MCF 10A (cell line): Measurements from ENCODE around the gene ADAMTS6. TPM values are rescaled to one million over a fixed set of nuclear protein-coding genes. Genes with fewer than 3 reads are reported as not detected.

Source experiments
- BruUV-seq: library from RNA; stranded (reverse); fragments of 400-500 nt; replicated peaks from 2 replicates; lab custom pipeline; 2021; lab: Mats Ljungman, UMichigan
- CTCF ChIA-PET: fragments of 300-600 bp; sonication (Branson Sonifier 250); formaldehyde crosslinking; extraction: SDS; loops from one replicate; lab custom pipeline; 2021; ENCODE audit warnings: antibody characterized with exemption, inconsistent platforms; lab: Yijun Ruan, JAX
- POLR2A ChIA-PET: fragments of 300-600, 350-650 bp; sonication (Branson Sonifier 250); formaldehyde crosslinking; extraction: SDS; loops from one replicate; lab custom pipeline; 2020; ENCODE audit warnings: antibody characterized with exemption, inconsistent platforms; lab: Yijun Ruan, JAX
- DNase-seq: peaks from one replicate; pipeline ENCODE4 v3.0.0-alpha.2; 2018; ENCODE audit not compliant: unreplicated experiment
- H3K27ac Mint-ChIP-seq: one replicate; pipeline ENCODE4 v1.8.0; 2022; ENCODE audit warnings: mild to moderate bottlenecking, low read depth, mixed read lengths; ENCODE audit not compliant: unreplicated experiment
- H3K27me3 Mint-ChIP-seq: one replicate; pipeline ENCODE4 v1.8.0; 2022; ENCODE audit warnings: mixed read lengths; ENCODE audit not compliant: insufficient read depth, unreplicated experiment
- H3K36me3 Mint-ChIP-seq: one replicate; pipeline ENCODE4 v1.8.0; 2022; ENCODE audit warnings: mild to moderate bottlenecking, moderate library complexity, mixed read lengths; ENCODE audit not compliant: insufficient read depth, unreplicated experiment
- H3K4me1 Mint-ChIP-seq: one replicate; pipeline ENCODE4 v1.8.0; 2022; ENCODE audit warnings: mixed read lengths; ENCODE audit not compliant: insufficient read depth, unreplicated experiment
- H3K4me3 Mint-ChIP-seq: one replicate; pipeline ENCODE4 v1.8.0; 2022; ENCODE audit warnings: mild to moderate bottlenecking, moderate library complexity, mixed read lengths; ENCODE audit not compliant: unreplicated experiment
- H3K9me3 Mint-ChIP-seq: one replicate; pipeline ENCODE4 v1.8.0; 2022; ENCODE audit warnings: mixed read lengths; ENCODE audit not compliant: unreplicated experiment
- CTCF ChIP-seq: fragments of 200-600 bp; IDR thresholded peaks from one replicate; pipeline ENCODE4 v1.8.0; 2022; ENCODE audit warnings: antibody characterized with exemption, mild to moderate bottlenecking; ENCODE audit not compliant: unreplicated experiment
- intact Hi-C: fragments of 100-400 bp; cut with micrococcal nuclease; formaldehyde crosslinking; loops from 2 replicates; pipeline ENCODE4 v1.14.1; 2022
- total RNA-seq: library from RNA; stranded (reverse); gene quantifications from 2 replicates; pipeline ENCODE4 v1.2.3, GENCODE V29; 2022

ADAMTS6 gene
- total RNA-seq, 1 experiment from 2014 or later: 17.8 TPM

- Mint-ChIP-seq H3K27ac (no peak overlapping the region), H3K9me3 (no peaks in the 10 kb centered on the region), H3K36me3 (peaks cover 8% of the 10 kb centered on the region), H3K4me1 (no peaks in the 10 kb centered on the region), H3K27me3 (no peaks in the 10 kb centered on the region), H3K4me3 (no peak overlapping the region)
- ChIA-PET POLR2A (no interaction called here), CTCF (interaction anchor here (0.6 to 1.0 kb wide), 2 partner anchors 100 to 204 kb away, joined by 3 read pairs; no protein-coding TSS in a partner anchor)
- no TSS peak for BruUV-seq
- no peak for DNase-seq
- intact Hi-C loops: no loop called here
- TF ChIP-seq CTCF: no peak
These were observed 118.2 kb downstream of the ADAMTS6 start for GRCh38 chr5:65363499-65363898.

- Mint-ChIP-seq H3K9me3 (no peaks in the 10 kb centered on the region), H3K36me3 (peaks cover 8% of the 10 kb centered on the region), H3K27me3 (no peaks in the 10 kb centered on the region), H3K27ac (no peak overlapping the region), H3K4me3 (no peak overlapping the region), H3K4me1 (no peaks in the 10 kb centered on the region)
- ChIA-PET POLR2A (no interaction called here), CTCF (no interaction called here)
- BruUV-seq: no TSS peak
- no peak for TF ChIP-seq CTCF
- intact Hi-C loops: no loop called here
- DNase-seq: no peak
These were observed 121.7 kb downstream of the ADAMTS6 start for GRCh38 chr5:65359981-65360380.

GRCh38 chr5:65359569-65359968, 122.2 kb downstream of the ADAMTS6 start:
- POLR2A ChIA-PET: no interaction called here
- no peaks in the 10 kb centered on the region for H3K27me3 Mint-ChIP-seq
- DNase-seq: no peak
- CTCF ChIA-PET: no interaction called here
- TF ChIP-seq CTCF: no peak
- peaks cover 6% of the 10 kb centered on the region for H3K36me3 Mint-ChIP-seq
- no peak overlapping the region for H3K4me3 Mint-ChIP-seq
- H3K4me1 Mint-ChIP-seq: no peaks in the 10 kb centered on the region
- H3K9me3 Mint-ChIP-seq: no peaks in the 10 kb centered on the region
- no TSS peak for BruUV-seq
- no peak overlapping the region for H3K27ac Mint-ChIP-seq
- intact Hi-C loops: no loop called here

GRCh38 chr5:65356274-65356673, 125.4 kb downstream of the ADAMTS6 start:
- DNase-seq: no peak
- POLR2A ChIA-PET: no interaction called here

More at GRCh38 chr5:65356274-65356673, 125.4 kb downstream of the ADAMTS6 start:
- no peak overlapping the region for H3K27ac Mint-ChIP-seq
- TF ChIP-seq CTCF: no peak
- CTCF ChIA-PET: no interaction called here
- no peaks in the 10 kb centered on the region for H3K9me3 Mint-ChIP-seq
- no TSS peak for BruUV-seq
- no peaks in the 10 kb centered on the region for H3K36me3 Mint-ChIP-seq
- no peaks in the 10 kb centered on the region for H3K4me1 Mint-ChIP-seq
- H3K4me3 Mint-ChIP-seq: no peak overlapping the region
- H3K27me3 Mint-ChIP-seq: no peaks in the 10 kb centered on the region
- intact Hi-C loops: no loop called here
